HG03196 (cell line): ENCODE data around the gene TMEM151A.
A peak's percentile ranks its signal among the peaks of the same experiment; 100 is the strongest.

Source experiments
- ATAC-seq: cut with Tn5 transposase; IDR thresholded peaks from one replicate; pipeline ENCODE4 v1.9.1; 2021; ENCODE audit not compliant: unreplicated experiment

The TMEM151A gene

GRCh38 chr11:66282468-66283455 lies 8.9 kb upstream of the TMEM151A start:
- peak; percentile 57 for ATAC-seq

- no peak for ATAC-seq
Measured at GRCh38 chr11:66283461-66284105, 8.1 kb upstream of the TMEM151A start.

- ATAC-seq: no peak
Measured at GRCh38 chr11:66284526-66285078, 7.1 kb upstream of the TMEM151A start.

GRCh38 chr11:66285250-66285947 lies 6.3 kb upstream of the TMEM151A start:
- ATAC-seq: no peak

GRCh38 chr11:66286699-66287098 lies 5.0 kb upstream of the TMEM151A start:
- ATAC-seq: no peak

GRCh38 chr11:66287211-66287888 lies 4.3 kb upstream of the TMEM151A start:
- ATAC-seq: no peak

GRCh38 chr11:66287889-66288670 lies 3.6 kb upstream of the TMEM151A start:
- ATAC-seq: peak; percentile 1

- ATAC-seq: peak; percentile 84
Measured at GRCh38 chr11:66288671-66289547, 2.8 kb upstream of the TMEM151A start, which contains the start of gene YIF1A. YIF1A (minus strand) TSS chr11:66289143; CDS start chr11:66288985, 158 bp downstream.

GRCh38 chr11:66289548-66290329 lies 2.0 kb upstream of the TMEM151A start:
- peak; percentile 38 for ATAC-seq

- no peak for ATAC-seq
Measured at GRCh38 chr11:66290330-66290621, 1.4 kb upstream of the TMEM151A start.

- ATAC-seq: no peak
Measured at GRCh38 chr11:66291303-66291705, 390 bp upstream of the TMEM151A start.

GRCh38 chr11:66292543-66293332 lies 1.0 kb downstream of the TMEM151A start:
- no peak for ATAC-seq

- ATAC-seq: no peak
Measured at GRCh38 chr11:66293352-66293751, 1.7 kb downstream of the TMEM151A start.

GRCh38 chr11:66293777-66294625 lies 2.3 kb downstream of the TMEM151A start:
- ATAC-seq: no peak

GRCh38 chr11:66294626-66295620 lies 3.2 kb downstream of the TMEM151A start:
- ATAC-seq: no peak
